ENCODE measurements around the gene UBE2G2. TPM values are rescaled to one million over a fixed set of nuclear protein-coding genes. Genes with fewer than 3 reads are reported as not detected.

The UBE2G2 gene
- total RNA-seq, 3 donors from 2014 or later = 84.8 to 128 (median 99.2) TPM

- TF ChIP-seq POLR2A (IDR thresholded peaks at IDR 0.05) = no peak
- no peak for TF ChIP-seq CTCF (IDR thresholded peaks at IDR 0.05)
- TF ChIP-seq POLR2AphosphoS5 (IDR thresholded peaks at IDR 0.05) = no peak
- intact Hi-C loops (cut with DNase I; ENCODE audit: low total_unique reads) = no loop called here
- Histone ChIP-seq H3K27me3 (peaks cover 0 to 17% of the 10 kb centered on the region in 2 donors), H3K27ac (no peak overlapping the region), H3K4me1 (no peaks in the 10 kb centered on the region), H3K9me3 (no peaks in the 10 kb centered on the region), H3K4me3 (no peak overlapping the region), H3K36me3 (no peaks in the 10 kb centered on the region)
- DNase-seq (ENCODE audit: low spot score in 2 of 2) = no peak
Observed at GRCh38 chr21:44749759-44750674, 51.6 kb downstream of the UBE2G2 start.

- peaks cover 0 to 17% of the 10 kb centered on the region in 2 donors for H3K27me3 ChIP-seq
- TF ChIP-seq POLR2A (IDR thresholded peaks at IDR 0.05) (no peak), POLR2AphosphoS5 (IDR thresholded peaks at IDR 0.05) (no peak)
- H3K9me3 ChIP-seq = no peaks in the 10 kb centered on the region
- H3K36me3 ChIP-seq = no peaks in the 10 kb centered on the region
- no peak for DNase-seq (ENCODE audit: low spot score in 2 of 2)
- H3K4me3 ChIP-seq = no peak overlapping the region
- no peaks in the 10 kb centered on the region for H3K4me1 ChIP-seq
- H3K27ac ChIP-seq = no peak overlapping the region
- intact Hi-C loops (cut with DNase I; ENCODE audit: low total_unique reads) = no loop called here
Observed at GRCh38 chr21:44749116-44749758, 52.4 kb downstream of the UBE2G2 start.

- TF ChIP-seq POLR2A (IDR thresholded peaks at IDR 0.05) (no peak), CTCF (IDR thresholded peaks at IDR 0.05) (no peak)
- DNase-seq (ENCODE audit: low spot score in 2 of 2) = no peak
- intact Hi-C loops (cut with DNase I; ENCODE audit: low total_unique reads) = no loop called here
- Histone ChIP-seq H3K27ac (no peak overlapping the region), H3K4me3 (no peak overlapping the region), H3K9me3 (no peaks in the 10 kb centered on the region), H3K27me3 (peaks cover 0 to 17% of the 10 kb centered on the region in 2 donors), H3K4me1 (no peaks in the 10 kb centered on the region), H3K36me3 (no peaks in the 10 kb centered on the region)
Observed at GRCh38 chr21:44748621-44749020, 53.0 kb downstream of the UBE2G2 start.

GRCh38 chr21:44742418-44743153 is 59.0 kb downstream of the UBE2G2 start:
- Histone ChIP-seq H3K4me1 (no peaks in the 10 kb centered on the region), H3K36me3 (no peaks in the 10 kb centered on the region), H3K27me3 (no peaks in the 10 kb centered on the region), H3K27ac (no peak overlapping the region), H3K4me3 (no peak overlapping the region), H3K9me3 (peaks cover 24 to 29% of the 10 kb centered on the region in 2 donors)
- DNase-seq (ENCODE audit: low spot score in 2 of 2) = no peak
- intact Hi-C loops (cut with DNase I; ENCODE audit: low total_unique reads) = loop anchor here (5.0 kb wide), 1 partner anchor 105 kb away; the partner anchor contains the start of gene KRTAP10-10
- no peak for TF ChIP-seq POLR2A (IDR thresholded peaks at IDR 0.05)
- no peak for TF ChIP-seq POLR2AphosphoS5 (IDR thresholded peaks at IDR 0.05)
- no peak for TF ChIP-seq CTCF (IDR thresholded peaks at IDR 0.05)

- Histone ChIP-seq H3K27me3 (no peaks in the 10 kb centered on the region), H3K9me3 (peaks cover 31 to 36% of the 10 kb centered on the region in 2 donors), H3K36me3 (no peaks in the 10 kb centered on the region), H3K4me1 (no peaks in the 10 kb centered on the region), H3K4me3 (no peak overlapping the region), H3K27ac (no peak overlapping the region)
- DNase-seq (ENCODE audit: low spot score in 2 of 2) = no peak
- intact Hi-C loops (cut with DNase I; ENCODE audit: low total_unique reads) = loop anchor here (5.0 kb wide), 1 partner anchor 105 kb away; the partner anchor contains the start of gene KRTAP10-10
- no peak for TF ChIP-seq CTCF (IDR thresholded peaks at IDR 0.05)
- TF ChIP-seq POLR2AphosphoS5 (IDR thresholded peaks at IDR 0.05) = no peak
- no peak for TF ChIP-seq POLR2A (IDR thresholded peaks at IDR 0.05)
Observed at GRCh38 chr21:44741921-44742320, 59.7 kb downstream of the UBE2G2 start.

Measured in breast epithelium (tissue), 4 donors.